Neural cell (in vitro differentiated cells): ENCODE measurements around the gene PXDN. TPM values are rescaled to one million over a fixed set of nuclear protein-coding genes. Genes with fewer than 3 reads are reported as not detected.

Experiments used
- H2AFZ ChIP-seq: fragments of 200-600, 300-800 bp; sonication (generic), shearing (Covaris generic); 2 replicates; pipeline ENCODE4 v1.6.0; 2014; ENCODE audit warnings: low read depth, mild to moderate bottlenecking, antibody characterized with exemption, low read length, moderate library complexity
- H3F3A ChIP-seq: fragments of 200-600 bp; shearing (Covaris generic); 2 replicates; pipeline ENCODE4 v1.6.1; 2016; ENCODE audit warnings: mild to moderate bottlenecking, moderate library complexity, mixed read lengths, antibody characterized with exemption, low read length; ENCODE audit not compliant: insufficient read depth, poor library complexity, severe bottlenecking
- H3K27ac ChIP-seq: fragments of 200-600, 300-800 bp; sonication (generic), shearing (Covaris generic); 2 replicates; pipeline ENCODE4 v1.5.1; 2014; ENCODE audit warnings: mild to moderate bottlenecking, low read length, moderate library complexity
- H3K27me3 ChIP-seq: fragments of 300-800, 200-600 bp; sonication (generic), shearing (Covaris generic); 2 replicates; pipeline ENCODE4 v1.6.0; 2014; ENCODE audit warnings: mild to moderate bottlenecking, low read depth, low read length, moderate library complexity; ENCODE audit not compliant: insufficient read depth
- H3K36me3 ChIP-seq: fragments of 300-800, 200-600 bp; sonication (generic), shearing (Covaris generic); 2 replicates; pipeline ENCODE4 v1.5.1; 2014; ENCODE audit warnings: mild to moderate bottlenecking, antibody characterized with exemption, low read length, moderate library complexity; ENCODE audit not compliant: insufficient read depth
- H3K4me2 ChIP-seq: fragments of 300-800, 200-600 bp; sonication (generic), shearing (Covaris generic); 2 replicates; pipeline ENCODE4 v1.6.0; 2014; ENCODE audit warnings: mild to moderate bottlenecking, low read length
- H3K4me3 ChIP-seq: fragments of 300-800, 200-600 bp; sonication (generic), shearing (Covaris generic); 2 replicates; pipeline ENCODE4 v1.5.1; 2014; ENCODE audit warnings: mild to moderate bottlenecking, low read length, moderate library complexity
- H3K79me2 ChIP-seq: fragments of 200-600 bp; shearing (Covaris generic); replicated peaks from 2 replicates; pipeline ENCODE4 v1.6.0; 2014; ENCODE audit warnings: mild to moderate bottlenecking, low read length, moderate library complexity; ENCODE audit not compliant: insufficient read depth
- H3K9ac ChIP-seq: fragments of 300-800, 200-600 bp; sonication (generic), shearing (Covaris generic); 2 replicates; pipeline ENCODE4 v1.6.1; 2016; ENCODE audit warnings: mild to moderate bottlenecking, low read length, mixed read lengths
- H3K9me2 ChIP-seq: fragments of 200-600 bp; shearing (Covaris generic); 2 replicates; pipeline ENCODE4 v1.6.1; 2016; ENCODE audit warnings: mild to moderate bottlenecking, low read length, mixed read lengths; ENCODE audit not compliant: insufficient read depth
- H3K9me3 ChIP-seq: fragments of 200-600, 300-800 bp; sonication (generic), shearing (Covaris generic); 2 replicates; pipeline ENCODE4 v1.6.1; 2016; ENCODE audit warnings: mild to moderate bottlenecking, mixed run types, low read length, moderate library complexity, mixed read lengths
- H4K20me1 ChIP-seq: fragments of 200-600 bp; shearing (Covaris generic); 2 replicates; pipeline ENCODE4 v1.6.1; 2016; ENCODE audit warnings: mild to moderate bottlenecking, mixed run types; ENCODE audit not compliant: insufficient read depth
- EP300 ChIP-seq: fragments of 450-650 bp; conservative IDR thresholded peaks from 2 replicates; pipeline ENCODE4 v1.6.1; 2014; ENCODE audit warnings: antibody characterized with exemption, mild to moderate bottlenecking, moderate library complexity; ENCODE audit not compliant: poor library complexity, severe bottlenecking
- EZH2 ChIP-seq: fragments of 200-600, 300-800 bp; shearing (Covaris generic), sonication (generic); IDR thresholded peaks from 2 replicates; pipeline ENCODE4 v1.6.1; 2014; ENCODE audit warnings: antibody characterized with exemption, low read length, borderline replicate concordance, mild to moderate bottlenecking; ENCODE audit not compliant: insufficient read depth, poor library complexity, severe bottlenecking
- MXI1 ChIP-seq: fragments of 450-650 bp; conservative IDR thresholded peaks from 2 replicates; pipeline ENCODE4 v1.6.1; 2014; ENCODE audit warnings: antibody characterized with exemption, mild to moderate bottlenecking; ENCODE audit not compliant: poor library complexity, severe bottlenecking
- POLR2AphosphoS5 ChIP-seq: IDR thresholded peaks from 2 replicates; pipeline ENCODE4 v1.6.1; 2012
- RAD21 ChIP-seq: fragments of 450-650 bp; conservative IDR thresholded peaks from 2 replicates; pipeline ENCODE4 v1.6.1; 2014; ENCODE audit warnings: antibody characterized with exemption, mild to moderate bottlenecking, moderate library complexity
- SMC3 ChIP-seq: fragments of 450-650 bp; conservative IDR thresholded peaks from 2 replicates; pipeline ENCODE4 v1.6.1; 2014; ENCODE audit warnings: antibody characterized with exemption, mild to moderate bottlenecking, moderate library complexity; ENCODE audit not compliant: poor library complexity
- TAF1 ChIP-seq: IDR thresholded peaks from 2 replicates; pipeline ENCODE4 v1.6.1; 2012; ENCODE audit warnings: low read depth
- polyA plus RNA-seq: library from polyadenylated mRNA; depleted of rRNA; stranded (reverse); fragments of >200 nt; gene quantifications from 2 replicates; pipeline ENCODE4 v1.2.3, GENCODE V29; 2014
- TF ChIP-seq, protein P1 (sequence below): IDR thresholded peaks from 2 replicates; pipeline ENCODE4 v1.6.1; 2012; ENCODE audit warnings: borderline replicate concordance
- TF ChIP-seq, protein P2 (sequence below): fragments of 450-650 bp; IDR thresholded peaks from 2 replicates; pipeline ENCODE4 v1.5.1; 2014; ENCODE audit warnings: antibody characterized with exemption, mild to moderate bottlenecking, moderate library complexity; ENCODE audit not compliant: poor library complexity, severe bottlenecking

The PXDN gene
- polyA plus RNA-seq, 1 donor from 2014 or later: 181 TPM

DNA sequence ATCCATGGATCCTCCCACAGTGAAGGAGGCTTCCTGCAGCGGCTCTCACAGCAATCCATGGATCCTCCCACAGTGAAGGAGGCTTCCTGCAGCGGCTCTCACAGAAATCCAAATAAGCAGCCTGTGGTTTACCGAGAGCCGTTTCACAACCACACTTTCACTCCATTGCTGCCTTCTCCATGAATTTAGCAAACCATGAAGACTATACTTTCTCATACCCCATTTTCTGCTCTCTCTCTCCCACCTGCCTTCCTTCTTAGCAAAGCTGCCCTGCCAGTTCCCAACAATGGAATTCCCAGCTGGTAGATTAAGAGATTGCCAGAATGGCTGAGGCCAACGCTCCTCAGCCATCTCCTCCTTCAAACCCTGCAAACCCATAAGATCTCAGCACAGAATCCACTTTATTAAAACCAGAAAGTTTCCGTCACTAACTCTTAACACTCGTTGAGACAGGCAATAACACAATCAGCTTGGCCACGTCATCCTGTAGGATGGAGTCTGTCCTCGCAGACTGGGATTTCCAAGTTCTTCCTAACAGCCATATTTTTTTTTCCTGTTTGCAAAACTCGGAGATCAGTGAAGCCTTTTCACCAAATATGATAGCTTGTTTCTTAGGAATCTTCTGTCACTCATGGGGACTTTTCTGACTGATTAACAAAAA is 162.2 kb downstream of the PXDN start:
- TF ChIP-seq EP300: no peak
- no peak for TF ChIP-seq RAD21
- no peak for TF ChIP-seq POLR2AphosphoS5
- no peak for TF ChIP-seq EZH2
- TF ChIP-seq MXI1: no peak
- TF ChIP-seq, protein P1, sequence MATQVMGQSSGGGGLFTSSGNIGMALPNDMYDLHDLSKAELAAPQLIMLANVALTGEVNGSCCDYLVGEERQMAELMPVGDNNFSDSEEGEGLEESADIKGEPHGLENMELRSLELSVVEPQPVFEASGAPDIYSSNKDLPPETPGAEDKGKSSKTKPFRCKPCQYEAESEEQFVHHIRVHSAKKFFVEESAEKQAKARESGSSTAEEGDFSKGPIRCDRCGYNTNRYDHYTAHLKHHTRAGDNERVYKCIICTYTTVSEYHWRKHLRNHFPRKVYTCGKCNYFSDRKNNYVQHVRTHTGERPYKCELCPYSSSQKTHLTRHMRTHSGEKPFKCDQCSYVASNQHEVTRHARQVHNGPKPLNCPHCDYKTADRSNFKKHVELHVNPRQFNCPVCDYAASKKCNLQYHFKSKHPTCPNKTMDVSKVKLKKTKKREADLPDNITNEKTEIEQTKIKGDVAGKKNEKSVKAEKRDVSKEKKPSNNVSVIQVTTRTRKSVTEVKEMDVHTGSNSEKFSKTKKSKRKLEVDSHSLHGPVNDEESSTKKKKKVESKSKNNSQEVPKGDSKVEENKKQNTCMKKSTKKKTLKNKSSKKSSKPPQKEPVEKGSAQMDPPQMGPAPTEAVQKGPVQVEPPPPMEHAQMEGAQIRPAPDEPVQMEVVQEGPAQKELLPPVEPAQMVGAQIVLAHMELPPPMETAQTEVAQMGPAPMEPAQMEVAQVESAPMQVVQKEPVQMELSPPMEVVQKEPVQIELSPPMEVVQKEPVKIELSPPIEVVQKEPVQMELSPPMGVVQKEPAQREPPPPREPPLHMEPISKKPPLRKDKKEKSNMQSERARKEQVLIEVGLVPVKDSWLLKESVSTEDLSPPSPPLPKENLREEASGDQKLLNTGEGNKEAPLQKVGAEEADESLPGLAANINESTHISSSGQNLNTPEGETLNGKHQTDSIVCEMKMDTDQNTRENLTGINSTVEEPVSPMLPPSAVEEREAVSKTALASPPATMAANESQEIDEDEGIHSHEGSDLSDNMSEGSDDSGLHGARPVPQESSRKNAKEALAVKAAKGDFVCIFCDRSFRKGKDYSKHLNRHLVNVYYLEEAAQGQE: no peak
- TF ChIP-seq, protein P2, sequence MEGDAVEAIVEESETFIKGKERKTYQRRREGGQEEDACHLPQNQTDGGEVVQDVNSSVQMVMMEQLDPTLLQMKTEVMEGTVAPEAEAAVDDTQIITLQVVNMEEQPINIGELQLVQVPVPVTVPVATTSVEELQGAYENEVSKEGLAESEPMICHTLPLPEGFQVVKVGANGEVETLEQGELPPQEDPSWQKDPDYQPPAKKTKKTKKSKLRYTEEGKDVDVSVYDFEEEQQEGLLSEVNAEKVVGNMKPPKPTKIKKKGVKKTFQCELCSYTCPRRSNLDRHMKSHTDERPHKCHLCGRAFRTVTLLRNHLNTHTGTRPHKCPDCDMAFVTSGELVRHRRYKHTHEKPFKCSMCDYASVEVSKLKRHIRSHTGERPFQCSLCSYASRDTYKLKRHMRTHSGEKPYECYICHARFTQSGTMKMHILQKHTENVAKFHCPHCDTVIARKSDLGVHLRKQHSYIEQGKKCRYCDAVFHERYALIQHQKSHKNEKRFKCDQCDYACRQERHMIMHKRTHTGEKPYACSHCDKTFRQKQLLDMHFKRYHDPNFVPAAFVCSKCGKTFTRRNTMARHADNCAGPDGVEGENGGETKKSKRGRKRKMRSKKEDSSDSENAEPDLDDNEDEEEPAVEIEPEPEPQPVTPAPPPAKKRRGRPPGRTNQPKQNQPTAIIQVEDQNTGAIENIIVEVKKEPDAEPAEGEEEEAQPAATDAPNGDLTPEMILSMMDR: no peak
- TF ChIP-seq SMC3: no peak
- TF ChIP-seq TAF1: no peak
- no peak overlapping the region for H3K4me2 ChIP-seq

More for the DNA sequence above, 162.2 kb downstream of the PXDN start:
- Histone ChIP-seq H3F3A (no peaks in the 10 kb centered on the region), H3K9me2 (no peaks in the 10 kb centered on the region), H3K79me2 (no peaks in the 10 kb centered on the region), H3K36me3 (no peaks in the 10 kb centered on the region), H3K27me3 (no peaks in the 10 kb centered on the region), H3K9me3 (no peaks in the 10 kb centered on the region), H4K20me1 (no peaks in the 10 kb centered on the region), H3K9ac (no peak overlapping the region), H3K4me3 (no peak overlapping the region), H2AFZ (no peak overlapping the region), H3K27ac (no peak overlapping the region)
